Head of caudate nucleus (tissue), 42 donors: Measurements from ENCODE around the gene CERS4.
"Not testable (repeated sequence)": the region's sequence is repeated elsewhere in the genome, so short reads cannot be mapped to it uniquely, and the experiment has no call there.

Experiments
- DNase-seq, 42 donors: peaks; one replicate each; pipeline versions ENCODE4 v3.0.0 to v3.0.0-alpha.2; 2020 to 2021; ENCODE audit warnings: mixed read lengths in 7 of 42
- intact Hi-C: fragments of 100-400 bp; cut with DNase I; formaldehyde crosslinking; loops from one replicate; pipeline ENCODE4 v1.15.0; 2022

Gene CERS4

GRCh38 chr19:8208119-8208921 is 850 bp upstream of the CERS4 start:
- DNase-seq = peak; percentile 35 to 84 (median 53)
- intact Hi-C loops = loop anchor here (10.0 kb wide), 1 partner anchor 54 kb away; no protein-coding TSS in a partner anchor

DNA sequence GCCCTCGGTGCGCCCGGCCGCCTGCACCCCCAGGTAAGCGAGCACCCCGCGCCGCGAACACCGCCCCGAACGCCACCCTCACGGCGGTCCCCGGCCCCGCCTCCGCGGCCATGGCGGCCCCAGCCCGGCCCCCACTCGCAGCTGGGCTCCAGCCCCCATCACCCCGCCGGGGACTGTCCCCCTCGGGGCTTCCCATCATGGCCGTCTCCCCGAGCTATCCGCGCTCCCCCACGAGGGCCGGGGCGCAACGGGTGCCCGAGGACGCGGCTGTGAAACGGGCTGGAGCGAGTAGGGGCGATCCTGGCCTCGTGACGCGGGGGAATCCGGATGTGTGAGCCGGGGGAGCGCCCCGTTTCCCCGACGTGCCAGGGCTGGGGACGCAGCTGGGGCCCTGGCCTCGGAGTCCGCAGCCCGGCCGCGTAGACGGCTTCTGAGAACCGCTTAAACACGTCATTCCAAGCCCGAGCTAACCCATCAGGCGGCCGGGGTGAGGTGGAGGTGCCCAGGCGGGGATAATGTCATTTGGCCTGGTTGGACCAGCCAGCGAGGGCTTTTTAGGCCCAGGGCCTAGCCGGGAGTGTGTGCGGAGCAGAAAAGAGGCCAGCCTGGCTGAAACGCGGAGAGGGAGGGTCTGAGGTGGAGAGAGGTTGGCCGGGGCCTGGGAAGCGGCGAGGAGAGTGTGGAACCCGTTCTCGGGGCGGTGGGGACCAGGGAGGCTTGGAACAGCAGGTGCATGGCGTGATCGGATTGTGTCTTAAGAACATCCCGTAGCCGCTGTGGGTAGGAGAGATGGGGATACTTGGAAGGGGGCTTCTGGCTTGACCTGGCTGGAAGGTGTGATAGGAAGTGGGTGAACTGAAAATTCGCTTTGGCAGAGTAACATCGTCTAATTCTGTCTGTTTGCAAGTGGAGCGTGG is 550 bp downstream of the CERS4 start:
- peak in 31 of 42 donors; percentile 26 to 69 (median 41) for DNase-seq

GRCh38 chr19:8210421-8211101 is 1.4 kb downstream of the CERS4 start:
- peak in 1 of 42 donors; percentile 11 for DNase-seq
- intact Hi-C loops = no loop called here

More for the DNA sequence above, 550 bp downstream of the CERS4 start:
- intact Hi-C loops = loop anchor here (10.0 kb wide), 1 partner anchor 55 kb away; no protein-coding TSS in a partner anchor

- intact Hi-C loops = no loop called here
- peak in 41 of 42 donors; percentile 18 to 89 (median 67) for DNase-seq
Observed at GRCh38 chr19:8212212-8212611, 3.0 kb downstream of the CERS4 start.

DNA sequence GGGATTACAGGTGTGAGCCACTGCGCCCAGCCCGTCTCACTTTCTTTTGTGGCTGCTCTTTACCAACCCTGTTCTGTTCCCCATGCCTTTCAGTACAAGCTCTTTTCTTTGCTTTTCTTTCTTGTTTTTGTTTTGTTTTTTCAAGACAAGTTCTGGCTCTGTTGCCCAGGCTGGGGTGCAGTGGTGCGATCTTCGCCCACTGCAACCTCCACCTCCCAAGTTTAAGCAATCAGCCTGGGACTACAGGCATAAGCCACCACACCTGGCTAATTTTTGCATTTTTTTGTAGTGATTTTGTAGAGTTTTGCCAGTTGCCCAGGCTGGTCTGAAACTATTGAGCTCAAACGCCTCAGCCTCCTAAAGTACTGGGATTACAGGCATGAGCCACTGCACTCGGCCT is 3.7 kb downstream of the CERS4 start:
- no peak for DNase-seq
- intact Hi-C loops = no loop called here

DNA sequence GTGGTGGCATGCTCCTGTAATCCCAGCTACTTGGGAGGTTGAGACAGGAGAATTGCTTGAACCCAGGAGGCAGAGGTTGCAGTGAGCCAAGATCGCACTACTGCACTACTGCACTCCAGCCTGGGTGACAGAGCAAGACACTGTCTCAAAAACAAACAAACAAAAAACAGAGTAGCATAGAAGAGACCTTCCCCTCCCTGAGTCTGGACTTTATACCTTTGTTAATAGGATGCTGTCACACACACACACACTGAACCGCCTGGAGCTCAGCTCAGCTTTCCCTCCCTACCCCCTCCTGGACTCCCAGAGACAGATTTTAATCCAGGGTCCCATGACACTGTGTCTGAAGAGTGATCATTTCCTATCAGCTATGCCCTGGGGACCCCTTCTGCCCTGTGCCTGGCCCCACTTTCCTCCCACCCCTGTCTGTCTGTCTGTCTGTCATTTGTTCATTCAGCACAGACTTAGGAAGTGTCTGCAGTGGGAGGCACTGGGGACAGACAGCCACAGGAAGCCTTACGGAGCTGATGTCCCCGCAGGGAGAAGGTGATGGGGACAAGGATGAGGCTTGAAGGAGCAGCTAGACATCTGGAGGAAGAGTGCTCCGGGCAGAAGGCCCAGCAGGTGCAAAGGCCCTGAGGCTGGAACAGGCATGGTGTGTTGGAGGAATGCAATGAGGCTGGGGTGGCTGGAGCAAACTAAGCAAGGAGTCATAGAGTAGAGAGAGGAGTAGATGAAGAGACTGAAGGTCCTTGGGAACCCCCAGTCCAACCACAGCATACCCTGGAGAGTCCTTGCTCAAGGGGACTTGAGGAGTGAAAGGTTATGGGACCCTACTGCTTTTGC is 4.9 kb downstream of the CERS4 start:
- intact Hi-C loops = no loop called here
- DNase-seq = no peak

DNA sequence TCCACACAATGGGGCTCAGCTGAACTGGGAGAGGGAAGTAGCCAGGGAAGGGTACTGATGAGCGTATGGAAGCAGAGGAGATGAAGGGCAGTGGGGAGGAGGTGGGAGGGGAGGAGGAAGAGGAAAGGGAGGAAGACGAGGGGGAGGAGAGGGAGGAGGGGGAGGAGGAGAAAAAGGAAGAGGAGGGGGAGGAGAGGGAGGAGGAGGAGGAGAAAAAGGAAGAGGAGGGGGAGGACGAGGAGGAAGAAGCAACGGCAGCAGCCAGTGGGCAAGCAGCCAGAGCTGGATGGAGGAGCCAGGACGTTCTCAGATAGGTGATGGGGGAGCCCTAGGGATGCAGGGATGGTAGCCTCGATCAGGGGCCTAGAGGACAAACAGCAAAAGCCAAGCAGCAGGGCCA is 5.6 kb downstream of the CERS4 start:
- intact Hi-C loops = no loop called here
- DNase-seq = no peak

GRCh38 chr19:8215783-8216182 is 6.6 kb downstream of the CERS4 start:
- no peak for DNase-seq
- intact Hi-C loops = no loop called here

DNA sequence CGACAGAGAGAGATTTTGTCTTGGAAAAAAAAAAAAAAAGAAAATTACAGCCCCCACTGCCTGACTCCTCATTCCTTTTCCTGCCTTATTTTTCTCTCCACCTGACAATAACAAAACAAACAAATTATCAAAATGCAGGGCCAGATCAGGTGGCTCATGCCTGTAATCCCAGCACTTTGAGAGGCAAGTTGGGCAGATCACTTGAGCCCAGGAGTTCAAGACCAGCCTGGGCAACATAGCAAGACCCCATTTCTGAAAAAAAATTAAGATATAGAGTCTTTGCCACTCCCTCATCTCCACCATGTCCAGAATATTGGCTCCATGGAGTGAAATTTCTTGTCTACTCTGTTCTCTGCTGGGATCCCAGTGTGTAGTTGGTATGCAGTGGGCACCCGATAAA is 7.2 kb downstream of the CERS4 start:
- intact Hi-C loops = no loop called here
- DNase-seq = no peak

GRCh38 chr19:8218127-8218526 is 9.0 kb downstream of the CERS4 start:
- DNase-seq, intact Hi-C loops: not testable (repeated sequence)

DNA sequence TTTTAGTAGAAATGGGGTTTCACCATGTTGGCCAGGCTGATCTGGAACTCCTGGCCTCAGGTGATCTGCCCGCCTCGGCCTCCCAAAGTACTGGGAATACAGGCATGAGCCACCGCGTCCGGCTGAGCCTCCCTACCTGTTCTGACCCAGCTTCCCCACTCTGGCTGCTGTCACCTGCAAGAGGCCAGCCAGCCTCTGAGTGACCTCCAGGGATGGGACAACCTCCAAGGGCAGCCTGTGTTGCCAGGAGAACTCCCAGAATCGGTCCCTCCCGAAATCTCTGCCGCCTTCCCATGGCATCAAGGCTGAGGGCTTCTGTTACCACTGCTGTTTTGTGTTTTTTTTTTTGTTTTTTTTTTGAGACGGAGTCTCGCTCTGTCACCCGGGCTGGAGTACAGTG is 11.3 kb downstream of the CERS4 start:
- no peak for DNase-seq
- intact Hi-C loops = no loop called here

GRCh38 chr19:8221161-8221560 is 12.0 kb downstream of the CERS4 start:
- DNase-seq = peak; percentile 44 to 88 (median 75)

DNA sequence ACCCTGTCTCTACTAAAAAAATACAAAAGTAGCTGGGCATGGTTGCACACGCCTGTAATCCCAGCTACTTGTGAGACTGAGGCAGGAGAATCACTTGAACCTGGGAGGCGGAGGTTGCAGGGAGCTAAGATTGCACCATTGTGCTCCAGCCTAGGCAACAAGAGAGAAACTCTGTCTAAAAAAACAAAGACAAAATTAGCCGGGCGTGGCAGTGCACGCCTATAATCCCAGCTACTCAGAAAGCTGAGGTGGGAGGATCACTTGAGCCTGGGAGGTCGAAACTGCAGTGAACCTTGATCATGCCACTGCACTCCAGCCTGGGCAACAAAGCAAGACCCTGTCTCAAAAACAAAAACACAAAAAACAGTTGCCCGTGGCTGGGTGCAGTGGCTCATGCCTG is 14.3 kb downstream of the CERS4 start:
- intact Hi-C loops = not testable (repeated sequence)
- DNase-seq = peak in 3 of 42 donors; percentile 14 to 42 (median 39)

More at GRCh38 chr19:8221161-8221560, 12.0 kb downstream of the CERS4 start:
- intact Hi-C loops = no loop called here

DNA sequence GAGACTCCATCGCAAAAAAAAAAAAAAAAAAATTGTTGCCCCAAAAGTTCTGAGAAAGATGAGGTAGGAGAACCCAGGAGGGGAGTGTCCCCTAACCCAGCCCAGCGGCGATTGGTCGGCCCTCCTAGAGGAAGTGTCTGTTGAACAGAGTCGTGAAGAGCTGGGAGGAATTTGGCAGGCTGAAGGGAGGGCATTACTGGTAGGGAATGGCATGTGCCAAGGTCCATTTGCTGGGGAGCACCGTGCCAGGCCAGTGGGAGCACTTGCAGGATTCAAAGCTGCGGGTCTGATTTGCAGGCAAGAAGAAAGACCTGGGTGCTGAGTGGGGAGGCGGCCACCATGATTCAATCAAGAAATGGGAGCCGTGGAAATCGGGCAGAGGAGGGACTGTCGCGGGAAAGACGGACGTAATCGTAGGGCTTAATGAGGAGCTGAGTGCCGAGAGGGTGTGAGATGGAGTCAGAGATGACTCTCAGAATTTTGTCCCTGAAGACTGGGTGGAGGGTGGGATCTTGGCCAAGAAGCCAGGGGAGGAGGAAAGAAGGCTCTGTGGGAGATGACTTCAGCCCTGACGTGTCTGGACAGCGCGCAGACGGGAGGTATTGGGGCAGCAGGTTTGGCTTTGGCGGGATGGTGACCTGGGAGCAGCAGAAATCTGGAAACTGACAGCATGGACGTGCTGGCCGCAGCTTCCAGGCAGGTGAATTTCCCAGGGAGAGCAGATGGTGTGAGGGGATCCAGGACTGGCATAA is 15.4 kb downstream of the CERS4 start:
- intact Hi-C loops = no loop called here
- DNase-seq = no peak

DNA sequence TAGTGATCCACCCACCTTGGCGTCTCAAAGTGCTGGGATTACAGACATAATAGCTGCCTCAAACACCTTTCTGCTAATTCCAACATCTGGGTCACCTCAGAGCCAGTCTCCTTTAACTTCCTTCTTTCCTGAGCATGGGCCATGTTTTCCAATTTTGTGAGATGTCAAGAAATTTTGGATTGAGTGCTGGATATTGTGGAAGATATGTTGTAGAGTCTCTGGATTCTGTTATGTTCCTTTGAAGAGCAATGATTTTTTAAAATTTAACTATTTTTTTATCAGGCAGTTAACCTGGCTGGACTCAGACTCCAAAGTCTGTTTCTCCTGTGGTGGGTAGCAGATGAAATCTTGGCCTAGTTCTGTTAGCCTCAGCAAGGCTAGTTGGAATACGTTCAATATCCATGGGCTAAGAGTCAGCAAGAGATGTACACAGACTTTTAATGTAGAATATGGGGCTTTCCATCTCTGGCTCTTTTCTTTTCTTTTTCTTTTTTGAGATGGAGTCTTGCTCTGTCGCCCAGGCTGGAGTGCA is 22.0 kb downstream of the CERS4 start:
- DNase-seq = no peak
- intact Hi-C loops = no loop called here

- DNase-seq = no peak
- intact Hi-C loops = no loop called here
Observed at GRCh38 chr19:8233370-8233769, 24.2 kb downstream of the CERS4 start.

DNA sequence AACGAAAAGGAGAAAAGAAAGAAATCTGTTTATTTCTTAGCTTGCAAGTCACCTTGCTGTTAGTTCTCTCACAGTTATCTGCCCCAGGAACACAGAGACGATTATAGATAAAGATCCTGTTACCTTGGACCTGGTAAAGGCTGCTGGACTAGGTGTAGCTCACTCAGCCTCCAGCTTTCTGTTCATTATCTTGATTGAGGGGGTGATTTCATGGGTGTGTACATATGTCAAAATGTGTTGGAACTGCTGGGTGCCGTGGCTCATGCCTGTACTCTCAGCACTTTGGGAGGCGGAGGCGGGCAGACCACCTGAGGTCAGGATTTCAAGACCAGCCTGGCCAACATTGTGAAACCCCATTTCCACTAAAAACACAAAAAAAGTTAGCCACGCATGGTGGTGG is 27.9 kb downstream of the CERS4 start:
- no peak for DNase-seq
- intact Hi-C loops = no loop called here

DNA sequence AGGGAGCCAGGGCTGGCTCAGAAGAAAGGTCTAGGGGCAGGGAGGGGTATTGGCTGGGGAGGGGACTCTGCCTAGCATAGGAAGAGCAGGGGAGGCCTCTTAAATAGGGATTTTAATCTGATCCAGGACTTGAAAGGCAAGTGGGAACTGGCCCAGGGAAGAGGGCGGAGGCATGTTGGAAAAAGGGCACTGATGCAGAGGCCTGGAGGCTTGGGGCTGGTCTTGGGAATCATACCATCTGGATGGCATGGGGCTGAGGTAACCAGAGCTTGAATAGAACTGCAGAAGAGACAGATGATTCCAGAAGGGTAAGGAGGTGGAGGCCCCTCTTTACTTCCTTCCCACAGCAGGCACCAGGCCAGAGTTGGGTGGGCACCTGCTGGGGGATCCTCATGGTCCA is 29.1 kb downstream of the CERS4 start:
- intact Hi-C loops = no loop called here
- DNase-seq = no peak
